Neural cell (in vitro differentiated cells): ENCODE measurements around the gene ADGRB3.

Source experiments
- CTCF ChIP-seq: fragments of 450-650 bp; IDR thresholded peaks from 2 replicates; pipeline ENCODE4 v1.5.1; 2014; ENCODE audit warnings: antibody characterized with exemption, mild to moderate bottlenecking, moderate library complexity; ENCODE audit not compliant: poor library complexity, severe bottlenecking
- EP300 ChIP-seq: fragments of 450-650 bp; conservative IDR thresholded peaks from 2 replicates; pipeline ENCODE4 v1.6.1; 2014; ENCODE audit warnings: antibody characterized with exemption, mild to moderate bottlenecking, moderate library complexity; ENCODE audit not compliant: poor library complexity, severe bottlenecking
- EZH2 ChIP-seq: fragments of 200-600, 300-800 bp; shearing (Covaris generic), sonication (generic); IDR thresholded peaks from 2 replicates; pipeline ENCODE4 v1.6.1; 2014; ENCODE audit warnings: antibody characterized with exemption, low read length, borderline replicate concordance, mild to moderate bottlenecking; ENCODE audit not compliant: insufficient read depth, poor library complexity, severe bottlenecking
- MXI1 ChIP-seq: fragments of 450-650 bp; conservative IDR thresholded peaks from 2 replicates; pipeline ENCODE4 v1.6.1; 2014; ENCODE audit warnings: antibody characterized with exemption, mild to moderate bottlenecking; ENCODE audit not compliant: poor library complexity, severe bottlenecking
- RAD21 ChIP-seq: fragments of 450-650 bp; conservative IDR thresholded peaks from 2 replicates; pipeline ENCODE4 v1.6.1; 2014; ENCODE audit warnings: antibody characterized with exemption, mild to moderate bottlenecking, moderate library complexity
- REST ChIP-seq: IDR thresholded peaks from 2 replicates; pipeline ENCODE4 v1.6.1; 2012; ENCODE audit warnings: borderline replicate concordance
- TAF1 ChIP-seq: IDR thresholded peaks from 2 replicates; pipeline ENCODE4 v1.6.1; 2012; ENCODE audit warnings: low read depth

GRCh38 chr6:68741501-68742386, 106.7 kb downstream of the ADGRB3 start:
- no peak for TF ChIP-seq CTCF
- no peak for TF ChIP-seq EZH2
- no peak for TF ChIP-seq MXI1
- no peak for TF ChIP-seq RAD21
- TF ChIP-seq TAF1, result no peak
- no peak for TF ChIP-seq EP300
- no peak for TF ChIP-seq REST
